GM10248 (cell line): ENCODE data around the gene CTIF.

ENCODE experiments used
- CTCF ChIA-PET: fragments of 300-600 bp; sonication (Branson Sonifier 250); formaldehyde crosslinking; extraction: SDS; loops from one replicate; lab custom pipeline; 2021; ENCODE audit warnings: antibody characterized with exemption; lab: Yijun Ruan, JAX
- POLR2A ChIA-PET: fragments of 350-650 bp; sonication (Branson Sonifier 250); formaldehyde crosslinking; extraction: SDS; loops from one replicate; lab custom pipeline; 2020; ENCODE audit warnings: antibody characterized with exemption; lab: Yijun Ruan, JAX
- DNase-seq: peaks from one replicate; pipeline ENCODE4 v3.0.0; 2012; ENCODE audit errors: extremely low spot score
- CTCF ChIP-seq: IDR thresholded peaks from 2 replicates; pipeline ENCODE4 v1.5.1; 2012; ENCODE audit warnings: mild to moderate bottlenecking, low read depth; ENCODE audit errors: extremely low read depth, missing control alignments, control extremely low read depth

The CTIF gene

GRCh38 chr18:48882379-48882778 is 343.5 kb downstream of the CTIF start:
- no peak for DNase-seq
- POLR2A ChIA-PET = no interaction called here
- CTCF ChIA-PET = interaction anchor here (0.9 kb wide), 1 partner anchor 73 kb away, joined by 3 read pairs; no protein-coding TSS in a partner anchor
- TF ChIP-seq CTCF = no peak

- CTCF ChIA-PET = interaction anchor here (1.1 to 1.3 kb wide), 2 partner anchors 8 to 15 kb away, joined by 3 to 4 read pairs; no protein-coding TSS in a partner anchor
- TF ChIP-seq CTCF = no peak
- no peak for DNase-seq
- POLR2A ChIA-PET = no interaction called here
Observed at GRCh38 chr18:48884306-48884705, 345.5 kb downstream of the CTIF start.

GRCh38 chr18:48884771-48885170 is 345.9 kb downstream of the CTIF start:
- no peak for TF ChIP-seq CTCF
- DNase-seq = no peak
- CTCF ChIA-PET = interaction anchor here (1.1 to 1.3 kb wide), 2 partner anchors 8 to 16 kb away, joined by 3 to 4 read pairs; no protein-coding TSS in a partner anchor
- POLR2A ChIA-PET = no interaction called here

GRCh38 chr18:48885266-48885923 is 346.6 kb downstream of the CTIF start:
- ChIA-PET POLR2A (no interaction called here), CTCF (interaction anchor here (1.3 kb wide), 1 partner anchor 17 kb away, joined by 4 read pairs; no protein-coding TSS in a partner anchor)
- TF ChIP-seq CTCF = no peak
- DNase-seq = no peak

GRCh38 chr18:48885924-48886400 is 347.1 kb downstream of the CTIF start:
- DNase-seq = no peak
- no peak for TF ChIP-seq CTCF
- ChIA-PET CTCF (no interaction called here), POLR2A (no interaction called here)

- POLR2A ChIA-PET = no interaction called here
- DNase-seq = no peak
- no peak for TF ChIP-seq CTCF
- CTCF ChIA-PET = no interaction called here
Observed at GRCh38 chr18:48886520-48887293, 347.9 kb downstream of the CTIF start.
